Dermis microvascular lymphatic vessel endothelial cell (primary cell): ENCODE measurements around the gene RILP. TPM values are rescaled to one million over a fixed set of nuclear protein-coding genes. Genes with fewer than 3 reads are reported as not detected.

Source experiments
- DNase-seq, 2 donors: peaks; one replicate each; pipeline versions ENCODE4 v3.0.0 to v3.0.0-alpha.2; 2010; ENCODE audit warnings: low read depth in 2 of 2
- total RNA-seq: library from RNA; depleted of rRNA; stranded (reverse); fragments of >200 nt; gene quantifications from 2 replicates; pipeline ENCODE4 v1.2.1, GENCODE V29; 2014

RILP gene
- total RNA-seq, 1 donor from 2014 or later: 10.9 TPM

DNA sequence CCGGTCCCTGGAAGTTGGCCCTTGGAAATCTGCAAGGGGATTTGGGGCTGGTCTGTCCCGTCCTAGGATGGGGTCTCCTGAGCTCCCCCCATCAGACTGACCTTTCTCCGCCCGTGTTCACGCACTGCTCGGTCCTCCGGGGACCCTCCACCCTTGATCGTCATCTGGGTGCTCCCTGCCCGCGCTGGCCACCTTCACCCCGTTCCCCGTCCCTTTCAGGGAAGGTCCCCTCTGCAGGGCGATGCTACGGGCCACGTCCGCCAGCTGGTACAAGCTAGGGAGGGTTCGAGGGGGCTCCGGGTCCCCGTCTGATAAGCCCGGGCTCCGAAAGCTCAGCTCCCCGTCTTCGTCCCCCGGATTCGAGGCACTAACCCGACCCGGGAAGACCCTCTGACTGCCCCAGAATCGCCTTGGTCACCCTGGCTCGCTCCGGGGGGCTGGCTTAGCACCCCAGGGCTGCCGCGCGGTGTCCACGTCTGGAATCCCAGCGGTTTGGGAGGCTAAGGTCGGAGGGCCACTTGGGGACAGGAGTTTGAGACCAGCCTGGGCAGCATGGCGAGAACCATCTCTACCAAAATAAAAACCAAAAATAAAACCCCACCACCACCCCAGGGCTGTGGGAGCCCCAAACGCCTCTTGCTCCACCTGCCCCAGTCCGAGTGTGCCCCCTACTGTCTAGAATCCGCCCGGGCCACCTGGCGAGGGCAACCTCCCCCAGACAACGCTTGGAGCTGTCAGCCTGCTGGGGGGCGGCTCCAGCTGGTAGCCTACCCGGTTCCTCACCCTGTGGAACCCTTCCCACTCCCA lies 20.0 kb downstream of the RILP start:
- DNase-seq: peak in 1 of 2 donors; percentile 70

DNA sequence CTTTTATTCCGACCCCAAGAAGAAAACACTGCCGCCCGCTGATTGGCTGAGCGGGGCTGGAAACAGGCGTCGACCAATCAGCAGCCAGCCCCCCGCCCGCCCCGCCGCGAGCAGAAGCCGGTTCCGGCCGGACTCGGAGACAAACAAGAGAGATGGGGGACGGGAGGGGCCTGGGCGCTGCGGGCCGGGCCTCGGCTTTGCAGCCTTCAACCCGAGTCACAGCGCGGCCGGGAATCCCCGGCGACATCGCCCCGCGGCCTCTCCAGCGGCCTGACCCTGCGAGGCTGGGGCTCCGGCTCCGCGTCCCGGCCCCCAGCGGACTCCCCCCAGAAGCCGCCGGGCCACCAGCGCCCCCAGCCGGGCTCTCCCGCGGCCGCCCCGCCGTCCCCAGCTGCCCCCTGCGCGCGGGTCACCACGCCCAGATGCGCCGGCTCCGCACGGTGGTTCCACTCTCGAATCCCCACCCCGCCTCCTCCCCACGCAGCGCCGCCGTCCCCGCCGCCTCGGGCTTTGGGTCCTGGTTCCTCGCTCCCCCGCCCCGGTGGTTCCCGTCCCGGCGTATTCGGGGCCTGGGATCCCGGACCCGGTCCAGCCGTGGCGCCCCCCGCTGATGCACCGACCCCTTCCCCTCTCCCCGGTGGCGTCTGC lies 20.7 kb downstream of the RILP start:
- peak; percentile 75 to 95 for DNase-seq

DNA sequence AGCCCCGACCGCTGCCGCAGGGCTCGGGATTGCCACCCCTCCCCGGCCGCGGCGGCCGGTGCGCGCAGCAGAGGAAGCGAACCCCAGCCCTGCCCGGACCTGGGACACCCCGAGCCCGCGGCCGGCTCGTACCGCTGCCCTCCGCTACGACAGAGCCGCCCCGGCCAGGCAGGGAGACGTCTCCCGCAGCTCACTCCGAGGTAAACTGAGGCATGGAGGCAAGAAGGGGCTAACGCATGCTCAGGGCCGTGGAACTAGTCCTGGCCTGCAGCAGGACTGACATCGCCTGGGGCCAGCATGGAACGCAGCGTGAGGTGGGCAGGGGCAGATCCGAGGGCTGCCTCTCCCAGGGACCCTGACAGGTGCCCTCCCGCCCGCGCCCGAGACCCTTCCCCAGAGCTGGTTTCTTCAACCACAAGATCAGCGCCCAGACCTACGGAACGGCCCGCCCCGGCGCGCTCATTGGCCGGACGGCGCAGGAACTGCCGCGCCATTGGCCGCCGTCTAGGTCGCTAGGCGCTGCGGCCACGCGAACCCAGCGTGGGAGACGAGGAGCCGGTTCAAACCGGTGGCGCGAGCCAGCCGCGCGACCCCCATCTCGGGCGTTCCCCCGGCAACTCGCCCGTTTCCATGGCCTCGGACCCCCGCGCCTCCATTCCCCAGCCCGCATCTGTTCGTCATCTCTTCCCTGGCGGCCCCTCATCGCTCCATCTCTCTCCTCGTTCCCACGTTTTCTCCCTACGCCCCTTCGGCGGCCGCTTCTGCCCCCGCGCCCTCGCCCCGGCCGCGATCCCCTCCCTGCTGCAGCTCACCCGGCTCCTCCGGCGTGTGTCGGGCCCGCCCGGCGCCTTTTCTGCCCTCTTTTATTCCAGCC lies 21.4 kb downstream of the RILP start, which contains the start of gene SLC43A2:
SLC43A2 (minus strand) TSS at position 853 of the 874 bp plus-strand sequence. CDS start 960 bp downstream, outside the sequence.
- peak in 1 of 2 donors; percentile 90 for DNase-seq

DNA sequence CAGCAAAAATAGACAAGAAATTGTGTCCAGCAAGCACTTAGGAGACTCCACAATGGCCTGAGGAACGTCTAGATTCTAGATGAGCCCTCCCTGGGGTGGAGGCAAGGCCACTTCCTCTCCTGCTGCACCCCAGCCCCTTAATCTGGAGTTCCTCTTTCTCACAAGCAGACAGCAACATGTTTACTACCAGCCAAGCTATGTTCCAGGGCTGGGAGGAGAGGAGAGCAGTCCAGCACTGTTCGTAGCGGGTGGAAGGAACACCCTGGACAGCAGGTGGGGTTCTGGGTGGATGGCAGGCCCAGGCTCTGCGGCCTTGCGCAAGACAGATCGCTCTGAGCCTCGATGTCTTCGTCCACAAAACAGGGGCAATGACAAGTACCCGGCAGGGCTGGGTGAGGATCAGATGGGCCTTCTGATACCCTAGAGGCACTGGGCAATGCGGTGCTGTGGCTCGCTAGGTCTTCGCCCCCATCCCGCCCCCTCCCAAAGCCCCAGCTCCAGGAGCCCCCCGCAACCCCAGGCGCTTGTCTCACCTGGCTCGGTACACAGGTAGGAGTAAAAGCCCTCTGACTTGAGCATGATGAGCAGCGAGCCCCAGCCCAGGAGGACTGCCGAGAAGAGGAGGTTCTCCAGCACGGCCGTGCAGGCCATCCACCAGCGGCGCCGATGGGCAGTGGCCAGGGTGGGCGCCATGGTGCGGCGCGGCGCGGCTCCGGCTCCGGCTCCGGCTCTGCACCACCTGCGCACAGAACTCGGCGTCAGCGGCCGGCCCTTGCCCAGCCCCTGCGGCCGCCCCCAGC lies 22.3 kb downstream of the RILP start:
- peak in 1 of 2 donors; percentile 28 for DNase-seq

DNA sequence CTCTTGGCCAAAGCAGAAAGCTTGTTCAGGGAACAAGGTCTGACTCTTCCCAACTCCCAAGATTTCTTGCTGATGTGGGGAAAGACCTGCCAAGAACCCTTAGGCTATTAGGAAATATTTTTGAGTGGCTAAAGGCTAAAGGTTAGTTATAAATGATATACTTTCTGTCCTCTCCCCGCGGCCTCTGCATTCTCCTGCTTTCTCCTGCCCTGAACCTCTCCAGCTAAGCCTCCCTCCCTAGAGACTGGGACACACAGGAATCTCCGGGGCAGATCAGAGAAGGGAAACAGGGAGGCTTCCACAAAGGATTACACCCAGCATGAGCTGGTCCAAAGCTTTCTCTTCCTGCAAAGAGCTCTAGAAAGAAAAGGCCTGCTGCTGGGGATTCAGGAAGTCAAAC lies 23.3 kb downstream of the RILP start:
- DNase-seq: no peak

DNA sequence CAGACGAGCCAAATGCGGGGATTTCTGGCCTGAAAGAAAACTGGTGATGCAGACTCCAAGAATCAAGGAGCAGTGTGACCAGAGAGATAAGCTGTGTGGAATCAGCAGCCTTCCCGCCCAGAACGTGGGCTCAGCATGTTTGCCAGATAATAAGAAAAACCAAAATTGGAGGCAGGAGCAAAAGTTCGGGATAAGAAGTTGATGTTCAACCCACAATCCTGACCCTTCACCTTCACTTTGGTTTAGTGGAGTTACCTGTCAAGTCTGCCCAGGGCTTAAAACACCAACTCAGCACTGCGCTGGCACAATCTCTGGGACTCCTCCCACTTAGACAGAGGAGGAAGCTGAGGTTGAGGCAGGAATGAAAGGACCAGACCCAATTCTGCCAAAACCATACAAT lies 24.1 kb downstream of the RILP start:
- peak in 1 of 2 donors; percentile 36 for DNase-seq

DNA sequence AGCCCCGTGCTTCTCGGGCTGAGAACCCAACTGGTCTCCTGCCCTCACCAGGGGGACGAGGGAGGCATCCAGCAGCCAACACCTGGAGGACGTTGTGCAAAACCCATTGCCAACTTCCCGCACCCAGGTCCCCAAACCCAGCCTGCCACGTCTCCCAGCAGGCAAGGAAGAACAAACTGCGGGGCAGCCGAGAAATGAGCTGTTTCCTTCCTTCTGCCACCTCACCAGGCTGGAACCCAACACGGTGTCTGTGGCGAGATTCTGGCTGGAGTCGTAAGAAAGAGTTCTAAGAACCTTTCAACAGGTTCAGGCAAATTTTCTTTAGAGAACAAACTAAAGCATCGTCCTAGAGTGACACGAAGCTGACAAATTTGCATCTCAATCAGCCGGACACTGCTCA lies 24.6 kb downstream of the RILP start:
- peak in 1 of 2 donors; percentile 57 for DNase-seq

DNA sequence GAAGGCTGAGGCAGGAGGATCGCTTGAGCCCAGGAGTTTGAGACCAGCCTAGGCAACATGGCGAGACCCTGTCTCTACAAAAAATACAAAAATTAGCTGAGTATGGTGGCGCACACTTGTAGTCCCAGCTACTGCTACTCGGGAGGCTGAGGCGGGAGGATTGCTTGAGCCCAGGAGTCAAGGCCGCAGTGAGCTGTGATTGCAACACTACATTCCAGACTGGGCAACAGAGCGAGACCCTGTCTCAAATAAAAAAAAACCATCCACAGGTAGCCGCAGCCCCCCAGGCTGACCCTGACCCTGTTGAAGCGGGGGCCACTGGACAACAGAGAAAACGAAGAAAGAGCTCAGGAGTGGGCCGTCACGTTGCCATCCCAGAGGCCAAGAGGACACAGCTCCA lies 25.0 kb downstream of the RILP start:
- DNase-seq: no peak

DNA sequence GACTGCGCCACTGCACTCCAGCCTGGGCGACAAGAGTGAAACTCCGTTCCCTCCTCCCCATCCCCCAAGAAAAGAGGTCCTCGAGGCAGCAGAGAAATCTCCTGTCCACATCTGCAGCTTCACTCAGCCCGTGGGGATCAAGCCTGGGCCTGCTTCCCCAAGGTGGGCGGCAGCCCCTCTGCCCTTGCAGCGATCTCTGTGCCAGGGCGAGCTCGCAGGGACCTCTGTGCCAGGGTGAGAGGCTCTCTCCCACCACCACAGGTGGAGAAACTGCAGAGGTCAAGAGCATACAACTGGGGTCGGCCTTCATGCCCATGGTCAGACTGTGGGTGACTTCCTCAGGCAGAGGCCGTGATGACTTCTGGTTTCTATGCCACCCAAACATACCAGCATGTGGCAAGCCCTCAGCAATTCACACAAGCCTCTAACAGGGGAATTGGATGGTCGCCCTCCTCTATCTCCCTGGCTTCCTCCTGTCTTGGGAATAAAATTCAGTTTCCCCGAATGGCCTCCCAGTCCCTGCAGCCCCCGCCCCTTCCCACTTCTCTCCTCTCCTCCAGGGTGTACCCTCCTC lies 26.5 kb downstream of the RILP start:
- no peak for DNase-seq

DNA sequence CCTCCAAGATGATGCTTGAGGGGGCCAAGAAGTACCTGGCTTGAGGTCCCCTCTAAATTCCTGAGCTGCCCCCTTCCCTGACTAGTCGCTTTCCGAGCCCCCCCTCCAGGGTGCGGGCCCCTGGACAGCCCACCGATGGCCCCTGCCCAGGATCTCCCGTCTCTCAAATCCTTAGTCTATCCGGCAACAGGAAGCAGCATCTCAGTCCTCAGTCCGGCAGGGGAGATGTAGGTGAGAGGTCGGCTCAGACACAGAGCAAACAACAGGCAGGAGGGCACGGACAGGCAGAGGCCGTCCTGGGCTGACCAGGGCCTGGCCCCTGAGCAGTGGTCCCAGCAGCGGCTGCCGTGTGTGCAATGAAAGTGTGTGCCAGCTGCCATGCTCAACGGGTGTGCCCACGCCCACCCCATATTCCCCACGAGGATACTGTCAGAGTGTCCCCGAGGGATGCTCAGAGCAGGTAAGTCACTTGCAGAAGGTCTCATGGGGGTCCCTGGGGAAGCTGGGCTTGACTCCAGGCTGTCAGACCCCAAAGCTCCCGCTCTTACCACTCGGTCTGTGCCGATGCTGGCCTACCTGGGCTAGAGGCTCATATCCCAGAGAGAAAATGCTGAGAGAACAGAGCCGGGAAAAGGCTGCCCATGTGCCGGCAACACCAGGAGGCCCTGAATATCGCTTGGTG lies 28.3 kb downstream of the RILP start:
- DNase-seq: peak in 1 of 2 donors; percentile 71

DNA sequence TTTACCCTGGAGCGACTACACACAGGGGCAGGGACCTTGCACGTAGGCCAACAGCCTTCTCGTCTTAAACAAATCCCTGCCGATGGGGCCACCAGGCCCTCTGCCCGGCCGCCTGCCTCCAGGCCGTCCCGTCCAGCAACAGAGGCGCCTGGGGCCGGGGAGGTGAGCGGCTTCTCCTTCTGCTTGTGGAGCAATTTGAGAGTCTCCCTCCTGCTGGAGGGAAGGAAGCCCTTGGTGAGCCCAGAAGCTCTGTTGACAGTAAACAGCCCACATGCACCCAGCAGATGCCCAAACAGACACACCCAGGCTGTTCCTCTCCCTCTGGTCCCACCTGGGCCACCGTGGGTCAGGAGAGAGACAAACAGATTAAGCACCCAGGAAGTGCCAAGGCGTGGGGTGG lies 29.2 kb downstream of the RILP start:
- no peak for DNase-seq

DNA sequence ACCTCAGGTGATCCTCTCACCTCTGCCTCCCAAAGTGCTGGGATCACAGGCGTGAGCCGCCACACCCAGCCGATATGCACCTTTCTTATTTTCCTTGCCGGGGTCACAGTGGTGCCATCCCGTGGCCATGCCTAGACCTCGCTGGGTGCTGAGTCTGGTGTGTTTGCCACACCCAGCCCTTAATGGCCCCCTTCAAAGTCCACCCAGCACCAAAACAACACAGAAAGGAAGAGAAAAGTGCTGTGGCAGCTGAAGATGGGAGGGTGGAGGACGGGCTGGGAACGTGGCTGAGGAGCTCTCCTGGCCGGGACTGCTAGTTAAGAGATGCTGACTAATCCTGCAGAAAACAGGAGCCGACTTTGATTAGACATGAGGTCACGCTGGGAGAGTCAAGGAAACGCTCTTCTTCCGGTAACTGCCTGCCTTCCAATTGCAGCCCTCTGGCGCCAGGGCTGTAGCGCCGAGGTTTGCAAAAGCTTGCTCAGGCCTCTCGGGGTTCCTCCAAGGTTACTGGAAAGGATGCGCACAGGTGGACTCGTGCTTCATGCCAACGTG lies 32.0 kb downstream of the RILP start:
- peak in 1 of 2 donors; percentile 91 for DNase-seq

DNA sequence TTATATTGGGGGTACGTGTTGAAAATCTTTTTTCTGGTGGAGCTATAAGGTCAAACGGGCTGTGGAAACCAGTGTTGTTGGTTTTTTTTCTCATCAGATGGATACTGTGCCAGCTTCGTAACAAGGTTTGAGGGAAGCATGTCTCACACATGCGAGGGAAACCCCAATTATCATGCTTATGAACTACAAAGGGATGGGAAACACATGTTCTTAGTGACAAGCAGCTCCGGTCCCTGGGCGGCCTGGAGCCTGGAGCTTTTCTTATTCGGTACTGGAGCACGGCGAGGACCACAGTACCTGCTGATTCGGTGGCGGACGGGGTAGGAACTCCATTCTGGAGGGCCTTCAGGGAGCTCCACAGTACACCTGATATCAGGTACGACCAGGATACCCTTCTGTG lies 33.6 kb downstream of the RILP start:
- no peak for DNase-seq

DNA sequence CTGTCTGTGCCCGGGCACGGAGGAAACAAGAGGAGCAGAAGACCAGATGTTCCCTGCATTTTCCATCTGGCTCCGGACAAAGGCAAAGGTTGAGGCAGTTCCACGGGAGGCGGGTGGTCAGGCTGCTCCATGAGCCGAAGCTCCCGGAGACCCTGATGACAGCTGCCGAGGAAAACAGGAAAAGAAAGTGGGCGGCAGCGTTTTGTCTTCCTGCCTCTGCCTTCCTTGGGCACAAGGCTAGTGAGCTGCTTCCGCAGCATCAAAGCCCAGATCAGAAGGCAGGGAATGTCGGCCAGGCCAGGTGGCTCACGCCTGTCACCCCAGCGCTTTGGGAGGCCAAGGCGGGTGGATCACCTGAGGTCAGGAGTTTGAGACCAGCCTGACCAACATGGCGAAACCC lies 37.3 kb downstream of the RILP start:
- DNase-seq: peak; percentile 30 to 80

DNA sequence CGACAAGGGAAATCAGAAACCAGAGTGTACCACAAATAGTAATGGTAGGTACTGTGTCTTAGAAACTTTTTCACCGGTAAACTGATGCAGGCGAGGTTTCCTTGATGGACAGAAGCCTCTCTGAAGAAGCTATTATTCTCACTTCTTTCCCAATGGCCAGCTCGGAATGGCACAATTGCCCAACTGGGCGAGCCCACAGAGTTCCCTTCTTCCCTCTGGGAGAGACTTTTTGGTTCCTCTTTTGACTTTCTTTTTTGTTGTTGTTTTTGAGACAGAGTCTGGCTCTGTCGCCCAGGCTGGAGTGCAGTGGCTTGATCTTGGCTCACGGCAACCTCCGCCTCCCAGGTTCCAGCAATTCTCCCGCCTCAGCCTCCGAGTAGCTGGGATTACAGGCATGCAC lies 38.0 kb downstream of the RILP start:
- DNase-seq: no peak

DNA sequence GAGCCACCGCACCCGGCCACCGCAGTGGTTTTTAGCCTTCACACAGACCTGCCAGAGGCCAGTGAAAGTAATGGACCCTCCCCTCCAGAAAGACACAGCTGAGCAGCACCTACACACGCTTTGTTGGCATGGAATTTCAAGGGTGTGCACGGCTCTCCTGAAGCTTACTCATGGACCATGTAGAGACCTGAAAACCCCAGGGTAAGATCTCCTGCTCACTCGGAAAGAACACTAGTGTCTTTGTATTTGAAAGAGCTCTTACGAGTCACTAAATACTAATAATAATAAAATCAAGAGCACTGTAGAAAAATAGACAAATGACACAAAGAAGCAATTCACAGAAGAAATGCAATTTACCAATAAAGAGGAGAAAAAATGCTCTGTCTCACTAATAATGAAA lies 41.0 kb downstream of the RILP start:
- DNase-seq: no peak

DNA sequence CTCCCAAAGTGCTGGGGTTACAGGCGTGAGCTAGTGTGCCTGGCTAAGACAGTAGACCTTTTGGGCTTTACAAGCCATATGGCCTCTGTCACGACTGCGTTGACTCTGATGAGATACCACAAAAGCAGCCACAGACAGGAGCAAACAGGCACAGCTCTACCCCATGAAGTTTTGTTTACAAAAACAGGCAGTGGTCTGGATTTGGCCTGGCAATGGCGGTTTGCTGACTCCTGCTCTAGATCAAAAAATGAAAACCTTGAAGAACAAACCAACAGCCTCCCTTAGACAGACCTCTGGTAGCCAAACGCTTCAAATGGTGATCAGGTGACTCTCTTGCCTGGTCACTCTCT lies 41.7 kb downstream of the RILP start:
- DNase-seq: no peak

DNA sequence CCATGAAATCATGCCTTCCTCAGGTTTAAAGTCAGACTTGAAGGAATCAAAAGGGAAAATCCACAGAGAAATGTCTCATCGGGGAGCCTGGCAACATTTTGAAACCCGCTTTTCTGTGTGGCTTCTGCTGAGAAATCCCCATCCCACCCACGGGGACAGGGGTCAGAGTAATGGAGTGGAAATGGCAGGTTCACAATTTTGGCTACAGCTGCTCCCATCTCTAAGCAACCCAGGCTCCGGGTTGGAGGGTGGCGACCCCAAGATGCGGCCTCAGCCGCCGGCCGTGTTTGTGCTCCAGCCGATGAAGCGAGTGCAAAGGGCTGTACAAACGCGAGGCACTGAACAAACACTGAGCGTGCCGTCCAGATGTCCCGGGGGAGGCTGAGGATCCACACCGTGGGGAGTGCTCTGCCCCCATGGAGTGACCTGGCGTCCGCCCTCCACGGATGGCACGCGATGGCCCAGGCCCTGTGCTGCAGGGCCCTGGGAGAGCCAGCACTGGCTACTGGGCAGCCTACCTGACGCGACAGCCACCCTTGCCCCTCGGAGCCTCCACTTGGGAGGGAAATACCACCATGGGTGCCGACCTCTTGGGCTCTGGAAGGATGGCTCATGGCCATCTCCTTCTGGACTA lies 43.2 kb downstream of the RILP start:
- DNase-seq: no peak

DNA sequence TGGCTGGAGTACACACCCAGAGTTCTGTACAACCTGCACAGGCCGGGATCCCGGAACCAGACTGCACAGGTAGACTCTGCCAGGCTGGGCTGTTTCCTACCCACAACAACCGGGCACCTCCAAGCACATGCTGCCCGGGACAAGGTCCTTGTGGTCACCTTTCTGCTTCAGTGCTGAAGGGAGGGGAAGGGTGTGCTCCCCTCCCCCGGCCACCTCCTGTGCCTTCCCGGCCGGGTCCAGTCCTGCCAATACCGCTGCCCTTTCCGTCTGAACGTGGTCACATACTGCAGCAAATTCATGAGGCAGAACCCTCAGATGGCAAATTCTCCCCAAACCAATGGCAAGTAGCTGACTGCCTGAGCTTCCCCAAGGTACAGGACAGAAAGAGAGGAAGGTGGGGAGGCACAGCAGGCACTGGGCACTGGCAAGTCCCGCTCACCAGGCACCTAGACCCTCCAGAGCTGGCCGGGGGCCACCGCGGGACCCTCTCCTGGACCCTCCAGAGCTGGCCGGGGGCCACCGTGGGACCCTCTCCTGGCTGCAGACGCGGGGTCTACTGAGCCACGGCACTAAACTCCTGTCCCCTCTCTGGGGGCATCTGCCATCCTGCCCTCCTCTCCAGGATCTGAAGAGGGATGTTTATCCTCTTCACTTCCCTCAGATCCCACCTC lies 43.9 kb downstream of the RILP start:
- DNase-seq: no peak
